HepG2 (cell line): Measurements from ENCODE around the gene NRL. TPM values are rescaled to one million over a fixed set of nuclear protein-coding genes. Genes with fewer than 3 reads are reported as not detected.
A peak's percentile ranks its signal among the peaks of the same experiment; 100 is the strongest.

Experiments
- DPF2 ChIP-seq: sonication (generic); formaldehyde crosslinking; IDR thresholded peaks from 2 replicates; pipeline ENCODE4 v1.4.0; 2020; ENCODE audit warnings: mild to moderate bottlenecking, low read depth, missing genetic modification reagents, borderline replicate concordance
- EED ChIP-seq: sonication (generic); formaldehyde crosslinking; IDR thresholded peaks from 2 replicates; pipeline ENCODE4 v1.5.0; 2020; ENCODE audit warnings: mild to moderate bottlenecking, missing genetic modification reagents
- HINFP ChIP-seq: sonication (generic); formaldehyde crosslinking; IDR thresholded peaks from 2 replicates; pipeline ENCODE4 v1.4.0; 2020; ENCODE audit warnings: low read depth, mild to moderate bottlenecking, missing genetic modification reagents
- HOXD1 ChIP-seq: sonication (generic); formaldehyde crosslinking; IDR thresholded peaks from 2 replicates; pipeline ENCODE4 v1.5.0; 2020; ENCODE audit warnings: missing genetic modification reagents
- IRF1 ChIP-seq: sonication (generic); formaldehyde crosslinking; IDR thresholded peaks from 2 replicates; pipeline ENCODE4 v1.4.0; 2020; ENCODE audit warnings: low read depth, mild to moderate bottlenecking, missing genetic modification reagents
- KLF16 ChIP-seq, 2 experiments: sonication (generic) in 1 of 2; formaldehyde crosslinking in 1 of 2; IDR thresholded peaks; 2 replicates each; pipeline versions ENCODE4 v1.6.1 to v1.8.0; 2016 to 2023; ENCODE audit warnings: missing genetic modification reagents in 2 of 2, missing compliant biosample characterization in 1 of 2
- MEF2D ChIP-seq: sonication (generic); formaldehyde crosslinking; IDR thresholded peaks from 2 replicates; pipeline ENCODE4 v1.5.1; 2020; ENCODE audit warnings: mild to moderate bottlenecking, missing genetic modification reagents
- NKX3-1 ChIP-seq: sonication (generic); formaldehyde crosslinking; IDR thresholded peaks from 2 replicates; pipeline ENCODE4 v1.5.0; 2020; ENCODE audit warnings: missing genetic modification reagents
- POLR2AphosphoS2 ChIP-seq: IDR thresholded peaks from 2 replicates; pipeline ENCODE4 v1.6.1; 2011; ENCODE audit warnings: low read depth, low read length, improper control_type of control experiment
- TEAD3 ChIP-seq: optimal IDR thresholded peaks from 2 replicates; pipeline ENCODE3; 2016; ENCODE audit warnings: borderline replicate concordance
- ZFP36L2 ChIP-seq: sonication (generic); formaldehyde crosslinking; IDR thresholded peaks from 2 replicates; pipeline ENCODE4 v1.4.0; 2020; ENCODE audit warnings: missing genetic modification reagents
- ZNF567 ChIP-seq: sonication (generic); formaldehyde crosslinking; IDR thresholded peaks from 2 replicates; pipeline ENCODE4 v1.8.1; 2023; ENCODE audit warnings: mild to moderate bottlenecking, missing genetic modification reagents, borderline replicate concordance
- ZNF574 ChIP-seq: sonication (generic); formaldehyde crosslinking; IDR thresholded peaks from 2 replicates; pipeline ENCODE4 v1.4.0; 2020; ENCODE audit warnings: missing genetic modification reagents
- ZNF577 ChIP-seq: sonication (generic); formaldehyde crosslinking; IDR thresholded peaks from 2 replicates; pipeline ENCODE4 v1.4.0; 2020; ENCODE audit warnings: mild to moderate bottlenecking, low read depth, missing genetic modification reagents, borderline replicate concordance
- ZNF614 ChIP-seq: IDR thresholded peaks from 2 replicates; pipeline ENCODE4 v1.6.1; 2018; ENCODE audit warnings: missing biosample characterization, missing genetic modification reagents, inconsistent platforms, borderline replicate concordance
- ZNF660 ChIP-seq: sonication (generic); formaldehyde crosslinking; IDR thresholded peaks from 2 replicates; pipeline ENCODE4 v1.5.1; 2020; ENCODE audit warnings: mild to moderate bottlenecking, low read depth, missing genetic modification reagents, borderline replicate concordance
- ZNF777 ChIP-seq: sonication (generic); formaldehyde crosslinking; IDR thresholded peaks from 2 replicates; pipeline ENCODE4 v1.4.0; 2020; ENCODE audit warnings: missing genetic modification reagents
- polyA plus RNA-seq, 8 experiments: library from polyadenylated mRNA; depleted of rRNA in 3 of 8; stranded (reverse) in 7 of 8; unstranded in 1 of 8; fragments of >200 nt; fragmentation: Illumina TruSeq in 4 of 8; extraction: Trizol in 4 of 8; gene quantifications; 2 replicates each; pipeline versions ENCODE4 v1.2.1 to v1.2.3, GENCODE V29; 2011 to 2016; ENCODE audit warnings: low read depth in 4 of 8, missing spikeins in 1 of 8, mixed read lengths in 1 of 8; ENCODE audit not compliant: insufficient read depth in 1 of 8
- total RNA-seq, 5 experiments: library from RNA; depleted of rRNA; stranded (reverse); fragments of >200 nt; fragmentation: Illumina TruSeq; extraction: Trizol; gene quantifications; 2 replicates each; pipeline ENCODE4 v1.2.3, GENCODE V29; 2016; ENCODE audit warnings: low read depth in 1 of 5
- TF ChIP-seq, protein P1 (sequence below), 2 experiments: sonication (generic) in 1 of 2; formaldehyde crosslinking in 1 of 2; IDR thresholded peaks; 2 replicates each; pipeline versions ENCODE4 v1.5.1 to v1.6.1; 2011 to 2020; ENCODE audit warnings: borderline replicate concordance in 1 of 2, low read depth in 1 of 2, low read length in 1 of 2, mild to moderate bottlenecking in 1 of 2, missing genetic modification reagents in 1 of 2, moderate library complexity in 1 of 2
- TF ChIP-seq, protein P2 (sequence below): sonication (generic); formaldehyde crosslinking; IDR thresholded peaks from 2 replicates; pipeline ENCODE4 v1.8.0; 2022; ENCODE audit warnings: missing genetic modification reagents, mild to moderate bottlenecking, borderline replicate concordance

NRL gene
- total and polyA plus RNA-seq, 2 of the 13 experiments (the other 11 are each of a cell fraction or from before 2014, with no cell fraction given), result 2.5 to 4.7 TPM

DNA sequence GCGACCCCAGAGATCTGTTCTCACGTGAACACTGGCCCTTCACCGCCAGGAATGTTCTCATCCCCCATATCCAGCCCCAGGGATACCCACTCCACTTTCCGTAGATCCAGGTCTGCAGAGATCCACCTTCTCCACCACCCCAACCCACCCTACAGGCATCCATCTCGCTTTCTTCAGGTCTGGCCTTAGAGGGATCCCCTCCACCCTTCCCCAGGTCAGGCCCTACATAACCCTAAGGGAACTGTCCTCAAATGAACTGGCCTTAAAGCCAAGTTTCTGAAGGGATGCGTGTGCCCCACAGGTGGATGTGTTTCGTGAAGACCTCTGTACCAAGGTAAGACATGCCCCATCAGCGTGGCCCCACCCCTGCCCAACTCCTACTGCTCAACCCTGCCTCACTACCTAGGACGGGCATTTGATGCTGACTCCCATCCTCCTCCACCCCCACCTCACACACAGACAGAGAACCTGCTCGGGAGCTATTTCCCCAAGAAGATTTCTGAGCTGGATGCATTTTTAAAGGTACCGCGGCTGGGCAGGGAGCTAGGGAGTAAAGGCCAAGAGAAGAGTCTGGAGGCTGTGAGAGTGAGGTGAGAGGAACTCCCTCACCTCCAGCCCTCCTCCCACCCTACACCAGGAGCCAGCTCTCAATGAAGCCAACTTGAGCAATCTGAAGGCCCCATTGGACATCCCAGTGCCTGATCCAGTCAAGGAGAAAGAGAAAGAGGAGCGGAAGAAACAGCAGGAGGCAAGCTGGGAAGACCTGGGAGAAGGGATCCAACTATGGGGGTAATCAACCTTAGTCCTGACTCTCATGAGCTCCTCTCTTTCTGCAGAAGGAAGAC, 22.2 kb upstream of the NRL start (continued):
- 0 out of 2 replicates have a peak, but pooled peaks have one; percentile 85 for TF ChIP-seq ZNF660
- TF ChIP-seq EED (CRISPR knock-in tag), result no peak
- TF ChIP-seq, protein P1, sequence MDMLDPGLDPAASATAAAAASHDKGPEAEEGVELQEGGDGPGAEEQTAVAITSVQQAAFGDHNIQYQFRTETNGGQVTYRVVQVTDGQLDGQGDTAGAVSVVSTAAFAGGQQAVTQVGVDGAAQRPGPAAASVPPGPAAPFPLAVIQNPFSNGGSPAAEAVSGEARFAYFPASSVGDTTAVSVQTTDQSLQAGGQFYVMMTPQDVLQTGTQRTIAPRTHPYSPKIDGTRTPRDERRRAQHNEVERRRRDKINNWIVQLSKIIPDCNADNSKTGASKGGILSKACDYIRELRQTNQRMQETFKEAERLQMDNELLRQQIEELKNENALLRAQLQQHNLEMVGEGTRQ (IDR thresholded peaks at IDR 0.05; ENCODE audit: low read depth, low read length), result 0 out of 2 replicates have a peak, but pooled peaks have one; percentile 6
- TF ChIP-seq, protein P1 (CRISPR knock-in tag; IDR thresholded peaks at IDR 0.05; ENCODE audit: borderline replicate concordance), result no peak
- peak; percentile 50; the same call in 1 of the 2 replicates for TF ChIP-seq HINFP
- 0 out of 2 replicates have a peak, but pooled peaks have one; percentile 46 for TF ChIP-seq HOXD1
- TF ChIP-seq, protein P2, sequence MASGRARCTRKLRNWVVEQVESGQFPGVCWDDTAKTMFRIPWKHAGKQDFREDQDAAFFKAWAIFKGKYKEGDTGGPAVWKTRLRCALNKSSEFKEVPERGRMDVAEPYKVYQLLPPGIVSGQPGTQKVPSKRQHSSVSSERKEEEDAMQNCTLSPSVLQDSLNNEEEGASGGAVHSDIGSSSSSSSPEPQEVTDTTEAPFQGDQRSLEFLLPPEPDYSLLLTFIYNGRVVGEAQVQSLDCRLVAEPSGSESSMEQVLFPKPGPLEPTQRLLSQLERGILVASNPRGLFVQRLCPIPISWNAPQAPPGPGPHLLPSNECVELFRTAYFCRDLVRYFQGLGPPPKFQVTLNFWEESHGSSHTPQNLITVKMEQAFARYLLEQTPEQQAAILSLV (CRISPR knock-in tag), result no peak
- TF ChIP-seq ZNF777 (CRISPR knock-in tag), result no peak
- TF ChIP-seq MEF2D (CRISPR knock-in tag), result no peak
- TF ChIP-seq DPF2 (CRISPR knock-in tag), result peak; percentile 38; the same call in 1 of the 2 replicates
- no peak for TF ChIP-seq ZFP36L2 (CRISPR knock-in tag)
- peak in 1 of 2 experiments; percentile 33; a peak in 1 of 4 replicates for TF ChIP-seq KLF16 (CRISPR knock-in tag; IDR thresholded peaks at IDR 0.05)
- TF ChIP-seq NKX3-1 (CRISPR knock-in tag), result no peak
- TF ChIP-seq TEAD3 (CRISPR knock-in tag), result peak; percentile 47
- TF ChIP-seq ZNF577 (CRISPR knock-in tag), result 0 out of 2 replicates have a peak, but pooled peaks have one; percentile 12
- TF ChIP-seq ZNF614, result peak; percentile 8; the same call in 1 of the 2 replicates
- TF ChIP-seq IRF1 (CRISPR knock-in tag), result no peak
- TF ChIP-seq ZNF574 (CRISPR knock-in tag), result peak; percentile 13; the same call in 1 of the 2 replicates
- TF ChIP-seq ZNF567 (CRISPR knock-in tag), result 0 out of 2 replicates have a peak, but pooled peaks have one; percentile 2
- TF ChIP-seq POLR2AphosphoS2, result peak; percentile 47; the same call in 1 of the 2 replicates
